Stimulated activated CD4-positive, alpha-beta T cell treated with anti-CD3 and anti-CD28 coated beads, Interleukin-12 subunit alpha, Interleukin-12 subunit beta, amount 100 ng/mL, for 24 hours (primary cell): ENCODE measurements around the gene DOK5.
A peak's percentile ranks its signal among the peaks of the same experiment; 100 is the strongest.

Source experiments
- DNase-seq, 2 experiments: peaks; one replicate each; pipeline ENCODE4 v3.0.0-alpha.2; 2020; ENCODE audit warnings: low read depth in 2 of 2

DOK5 gene

DNA sequence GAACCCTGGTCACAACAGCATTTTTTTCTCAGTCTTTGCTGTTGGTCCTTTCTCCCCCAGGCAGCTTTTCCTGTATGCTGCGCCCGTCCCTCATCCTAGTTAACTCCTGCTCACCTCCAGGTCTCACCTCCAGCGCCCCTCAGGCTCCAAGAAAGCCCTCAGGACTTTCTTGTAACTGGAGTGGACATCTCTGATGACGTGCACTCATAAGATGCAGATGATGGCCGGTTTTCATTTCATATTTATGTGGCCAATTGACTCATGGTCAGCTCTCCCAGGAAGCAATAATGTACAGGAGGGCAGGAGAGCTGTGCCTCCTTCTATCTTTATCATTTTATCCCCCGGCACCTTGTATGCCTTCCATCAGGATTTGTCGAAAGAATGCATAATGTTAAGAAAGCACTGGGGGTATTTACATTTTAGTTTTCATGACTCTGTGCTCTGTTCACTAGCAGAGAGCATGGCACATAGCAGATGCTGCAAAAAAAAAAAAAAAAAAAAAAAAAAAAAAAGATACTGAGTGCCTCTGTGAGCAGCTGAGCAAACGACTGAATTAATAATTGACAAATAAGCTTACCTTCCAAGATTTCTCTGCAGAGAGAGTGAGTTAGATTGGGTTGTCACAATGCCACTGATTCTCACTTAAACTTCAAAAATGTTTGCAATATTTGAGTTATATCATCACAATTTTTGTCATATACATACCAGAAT, 170.2 kb downstream of the DOK5 start:
- no peak for DNase-seq

DNA sequence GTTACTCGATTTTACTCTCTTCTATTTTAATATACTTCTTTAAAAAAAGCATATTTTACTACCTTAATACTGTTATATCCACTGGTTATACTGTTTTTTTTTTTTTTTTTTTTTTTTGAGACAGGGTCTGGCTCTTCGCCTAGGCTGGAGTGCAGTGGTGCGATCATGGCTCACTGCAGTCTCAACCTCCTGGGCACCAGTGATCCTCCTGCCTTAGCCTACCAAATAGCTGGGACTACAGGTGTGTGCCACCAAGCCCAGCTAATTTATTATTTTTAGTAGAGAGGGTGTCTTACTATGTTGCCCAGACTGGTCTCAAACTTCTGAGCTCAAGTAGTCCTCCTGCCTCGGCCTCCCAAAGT, 170.7 kb downstream of the DOK5 start:
- no peak for DNase-seq

DNA sequence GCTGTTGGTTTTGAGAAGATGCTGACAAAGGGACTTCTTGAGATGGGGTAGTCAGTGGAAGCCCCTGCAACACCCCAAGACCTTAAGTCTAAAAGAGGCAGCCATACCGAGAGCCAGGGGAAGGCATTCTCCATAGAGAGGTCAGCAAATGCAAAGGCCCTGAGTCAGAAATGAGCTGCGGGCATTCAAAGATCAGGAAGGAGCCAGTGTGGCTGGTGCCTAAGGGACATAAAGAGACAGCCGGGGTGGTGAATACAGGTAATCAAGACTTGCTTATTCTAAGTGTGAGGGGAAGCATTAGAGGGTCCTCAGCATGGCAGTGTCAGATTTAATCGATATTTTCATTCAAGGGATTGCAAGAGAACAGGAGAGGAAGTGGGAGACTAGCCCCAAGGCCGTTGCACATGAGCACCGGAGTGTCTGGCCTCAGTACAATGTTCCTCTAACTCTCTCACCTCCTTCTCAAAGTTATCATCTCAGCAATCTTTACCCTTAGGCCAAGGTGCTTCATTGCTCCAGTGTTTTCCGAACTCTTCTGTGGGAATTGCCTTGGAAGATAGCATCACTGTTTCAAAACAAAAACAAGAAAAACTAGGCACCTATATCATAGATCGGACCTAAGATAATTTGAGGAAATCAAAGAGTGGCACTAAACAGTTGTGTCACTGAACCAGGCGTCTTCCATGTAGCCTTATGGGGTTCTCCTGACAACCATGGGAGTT, 173.2 kb downstream of the DOK5 start:
- DNase-seq, result no peak

DNA sequence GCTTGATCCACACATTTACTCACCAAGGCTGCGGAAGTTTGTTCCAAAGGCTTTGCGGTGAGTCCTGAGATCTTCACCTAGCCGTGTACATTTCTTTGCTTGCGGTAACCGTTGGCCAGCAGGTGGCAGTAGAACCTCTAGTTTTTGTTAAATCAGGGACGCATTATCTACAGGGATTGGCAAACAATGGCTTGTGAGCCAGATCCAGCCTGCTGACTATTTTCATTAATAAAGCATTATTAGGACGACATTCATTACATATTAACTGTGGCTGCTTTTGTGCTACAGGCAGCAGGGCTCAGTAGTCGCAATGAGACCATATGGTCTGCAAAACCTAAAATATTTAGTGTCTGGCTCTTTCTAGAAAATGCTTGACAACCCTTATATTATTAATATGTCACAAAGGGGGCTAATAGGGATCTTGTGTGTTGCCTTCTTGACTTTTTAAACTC, 174.1 kb downstream of the DOK5 start:
- DNase-seq, result peak; percentile 37 to 74

GRCh38 chr20:54650052-54650719, 174.8 kb downstream of the DOK5 start:
- DNase-seq, result no peak

DNA sequence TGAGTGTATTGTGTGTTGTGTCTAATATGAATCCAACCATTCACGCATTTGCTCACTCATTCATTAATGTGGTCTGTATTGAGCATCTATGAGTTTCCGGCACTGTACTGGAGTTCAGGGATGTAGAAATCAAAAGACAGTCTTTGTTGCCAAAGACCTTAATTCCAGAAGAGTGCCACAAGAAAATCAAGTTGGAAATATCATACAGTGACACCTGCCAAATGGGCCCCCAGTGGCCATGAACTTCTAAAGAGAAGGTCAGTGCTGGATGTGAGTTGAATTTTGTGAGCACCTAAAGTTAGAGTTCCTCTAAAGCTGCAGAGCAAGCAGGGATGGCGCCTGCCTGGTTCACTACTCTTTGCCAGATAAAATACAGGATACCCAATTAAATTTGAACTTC, 175.9 kb downstream of the DOK5 start:
- DNase-seq, result no peak

DNA sequence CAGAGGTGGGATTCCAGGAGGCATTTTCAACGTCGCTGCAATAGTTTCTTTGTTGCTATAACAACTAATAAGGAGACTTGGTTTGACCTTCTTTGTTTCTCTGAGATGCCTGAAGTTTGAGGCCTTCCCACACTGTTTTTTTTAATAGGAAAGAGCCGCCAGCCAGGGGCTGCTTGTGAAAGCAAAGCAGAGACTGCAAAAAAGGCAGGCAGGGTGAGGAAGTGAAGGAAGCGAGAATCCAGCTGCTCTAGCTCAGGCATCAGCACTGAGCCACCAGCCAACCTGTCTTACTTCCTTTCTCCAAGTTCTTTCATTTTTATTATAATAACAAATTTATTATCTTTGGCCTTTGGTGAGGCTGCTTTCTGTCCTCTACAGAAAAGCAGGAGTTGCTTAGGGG, 179.1 kb downstream of the DOK5 start:
- DNase-seq, result no peak

- no peak for DNase-seq
These were observed 182.0 kb downstream of the DOK5 start for GRCh38 chr20:54657268-54657826.

DNA sequence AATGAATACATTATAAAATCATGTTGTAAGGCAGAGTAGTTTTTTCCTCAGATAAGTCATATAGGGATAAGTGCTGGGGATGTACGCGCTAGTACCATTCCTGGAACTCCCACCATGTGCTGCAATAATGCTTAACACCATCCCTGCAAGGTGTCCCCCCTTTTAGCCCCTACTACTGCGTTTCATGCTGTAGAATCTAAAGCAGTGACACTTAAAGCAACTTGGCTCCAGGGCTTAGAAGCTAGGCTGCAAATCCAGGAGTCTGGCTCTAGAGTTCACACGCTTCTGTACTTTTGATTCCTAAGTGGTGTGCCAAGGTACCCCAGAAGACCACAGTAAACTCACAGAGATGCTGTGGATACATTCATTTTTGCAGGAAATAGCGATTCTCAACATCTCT, 183.1 kb downstream of the DOK5 start:
- no peak for DNase-seq

DNA sequence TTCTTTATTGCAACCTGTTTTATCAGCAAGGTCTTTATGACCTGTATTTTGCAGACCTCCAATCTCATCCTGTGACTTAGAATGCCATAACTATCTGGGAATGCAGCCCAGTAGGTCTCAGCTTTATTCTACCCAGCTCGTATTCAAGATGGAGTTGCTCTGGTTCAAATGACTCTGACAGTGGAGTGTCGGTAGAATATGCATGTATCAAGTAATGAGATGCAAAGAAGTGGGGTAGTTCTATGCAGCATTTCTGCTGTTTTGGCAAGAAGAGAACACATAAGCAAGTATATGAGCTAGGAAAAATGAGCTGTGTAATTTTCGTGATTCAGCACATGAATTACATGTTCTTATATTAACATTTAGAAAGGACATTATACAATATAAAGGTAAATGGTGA, 185.9 kb downstream of the DOK5 start:
- no peak for DNase-seq

DNA sequence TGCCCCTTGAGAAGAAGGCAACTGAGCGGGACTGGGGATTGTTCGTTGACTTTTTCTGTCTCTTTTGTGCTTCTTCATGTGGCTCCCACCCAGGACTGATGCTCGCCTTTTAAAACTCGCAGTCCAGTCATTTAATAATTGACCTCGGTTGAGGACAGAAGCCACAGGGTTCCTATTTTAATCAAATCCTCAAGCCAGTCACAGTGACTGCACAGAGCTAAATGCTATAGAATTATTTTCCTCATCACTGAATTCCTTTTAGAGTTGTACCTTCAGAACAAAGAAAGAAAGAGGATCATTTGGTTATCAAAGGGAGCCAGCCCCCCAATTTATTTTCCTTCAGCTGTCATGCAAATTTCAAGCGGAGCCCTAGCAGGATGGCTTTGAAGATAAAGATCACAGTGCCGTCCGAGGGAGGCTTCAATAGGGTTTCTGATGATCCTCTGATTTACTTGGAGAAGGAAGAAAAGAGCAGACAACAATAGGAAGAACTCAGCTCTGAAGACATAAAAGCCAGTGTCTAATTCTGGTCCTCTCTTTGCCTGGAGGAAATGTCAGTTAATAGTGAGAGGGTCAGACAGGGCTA, 186.6 kb downstream of the DOK5 start:
- DNase-seq, result no peak

GRCh38 chr20:54665812-54666211, 190.4 kb downstream of the DOK5 start:
- DNase-seq, result no peak

GRCh38 chr20:54668271-54669039, 193.1 kb downstream of the DOK5 start:
- peak in 1 of 2 experiments; percentile 8 for DNase-seq

GRCh38 chr20:54669040-54669363, 193.6 kb downstream of the DOK5 start:
- DNase-seq, result no peak

DNA sequence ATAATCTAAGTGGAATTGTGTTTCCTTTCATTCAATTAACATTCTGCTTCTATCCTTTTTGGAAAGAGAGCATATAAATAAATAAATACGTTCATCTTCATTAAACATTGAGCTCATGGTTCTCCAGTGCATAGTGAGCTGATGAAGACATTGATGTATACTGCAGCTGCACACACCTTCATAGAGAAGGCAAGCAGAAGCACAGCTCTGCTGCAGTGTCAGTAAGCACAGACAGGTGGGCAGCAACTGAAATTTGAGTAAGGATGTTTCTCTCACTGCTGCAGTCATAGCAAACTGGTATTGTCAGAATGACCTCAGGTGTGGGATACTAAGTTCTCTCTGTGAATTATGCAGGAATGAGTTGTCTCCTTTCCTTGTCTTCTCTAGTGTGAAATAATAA, 202.9 kb downstream of the DOK5 start:
- no peak for DNase-seq

GRCh38 chr20:54680439-54680838, 205.0 kb downstream of the DOK5 start:
- no peak for DNase-seq

DNA sequence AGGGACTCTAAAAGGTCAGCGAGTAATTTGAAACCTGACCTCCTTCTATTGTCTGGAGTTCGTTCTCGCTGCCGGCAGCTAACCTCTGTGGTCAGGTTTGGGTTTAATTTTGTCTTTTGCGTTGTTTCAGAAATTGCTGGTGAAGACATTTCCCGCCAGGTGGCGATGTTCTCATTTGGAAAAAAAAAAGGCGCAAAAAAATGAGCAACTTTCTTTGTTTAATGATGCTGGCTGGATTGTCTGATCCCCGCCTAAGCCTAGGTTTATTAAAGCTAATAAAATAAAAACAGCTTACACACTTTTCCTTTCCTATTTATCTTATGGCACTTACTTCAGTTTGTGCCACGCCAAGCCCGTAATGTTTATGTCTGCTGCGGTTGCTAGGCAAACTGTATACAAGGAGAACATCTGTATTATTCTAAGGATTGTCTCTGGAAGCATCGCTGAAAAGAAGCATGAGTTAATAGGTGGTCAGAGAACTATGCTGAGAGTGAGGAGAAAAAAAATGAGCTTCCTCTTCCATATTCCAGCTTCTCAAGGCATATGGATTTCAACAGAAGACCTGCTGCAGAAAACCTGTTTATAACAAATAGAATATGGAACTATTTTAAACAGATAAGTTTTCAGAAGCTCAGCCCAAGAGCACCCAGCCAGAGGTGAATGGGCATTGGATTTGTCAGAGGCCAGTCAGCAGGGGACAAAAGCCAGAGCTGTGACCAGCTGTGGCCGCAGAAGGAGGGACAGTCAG, 205.7 kb downstream of the DOK5 start:
- DNase-seq, result peak in 1 of 2 experiments; percentile 9

- no peak for DNase-seq
These were observed 206.5 kb downstream of the DOK5 start for GRCh38 chr20:54681869-54682268.

GRCh38 chr20:54688476-54688875, 213.1 kb downstream of the DOK5 start:
- DNase-seq, result no peak

GRCh38 chr20:54690323-54690722, 214.9 kb downstream of the DOK5 start:
- DNase-seq, result no peak

DNA sequence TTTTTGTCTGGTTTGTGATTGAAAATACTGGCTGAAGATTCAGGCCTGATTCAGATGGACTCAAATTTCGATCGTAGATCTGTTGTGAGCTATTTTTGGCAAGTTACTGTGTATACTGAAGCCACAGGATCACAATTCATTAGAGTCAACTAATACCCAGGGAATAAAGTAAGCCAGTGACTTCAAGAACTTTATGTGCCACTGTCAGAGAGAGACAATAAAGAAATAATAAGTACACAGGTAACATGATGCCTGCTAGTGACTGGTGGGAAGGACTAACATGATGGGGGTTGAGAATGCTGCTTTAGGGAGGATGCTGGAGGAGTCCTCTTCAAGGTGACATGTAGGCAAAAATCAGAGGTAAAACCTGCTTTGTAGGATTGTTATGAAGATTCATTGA, 215.9 kb downstream of the DOK5 start:
- DNase-seq, result no peak
